GM18526 (cell line): ENCODE measurements around the gene MYO7A.

Experiments used
- POLR2A ChIP-seq: IDR thresholded peaks from 3 replicates; pipeline ENCODE4 v1.6.1; 2011; ENCODE audit not compliant: insufficient read length; ENCODE audit errors: extremely low read depth

Gene MYO7A

GRCh38 chr11:77183431-77183984 is 55.5 kb downstream of the MYO7A start:
- TF ChIP-seq POLR2A: no peak

DNA sequence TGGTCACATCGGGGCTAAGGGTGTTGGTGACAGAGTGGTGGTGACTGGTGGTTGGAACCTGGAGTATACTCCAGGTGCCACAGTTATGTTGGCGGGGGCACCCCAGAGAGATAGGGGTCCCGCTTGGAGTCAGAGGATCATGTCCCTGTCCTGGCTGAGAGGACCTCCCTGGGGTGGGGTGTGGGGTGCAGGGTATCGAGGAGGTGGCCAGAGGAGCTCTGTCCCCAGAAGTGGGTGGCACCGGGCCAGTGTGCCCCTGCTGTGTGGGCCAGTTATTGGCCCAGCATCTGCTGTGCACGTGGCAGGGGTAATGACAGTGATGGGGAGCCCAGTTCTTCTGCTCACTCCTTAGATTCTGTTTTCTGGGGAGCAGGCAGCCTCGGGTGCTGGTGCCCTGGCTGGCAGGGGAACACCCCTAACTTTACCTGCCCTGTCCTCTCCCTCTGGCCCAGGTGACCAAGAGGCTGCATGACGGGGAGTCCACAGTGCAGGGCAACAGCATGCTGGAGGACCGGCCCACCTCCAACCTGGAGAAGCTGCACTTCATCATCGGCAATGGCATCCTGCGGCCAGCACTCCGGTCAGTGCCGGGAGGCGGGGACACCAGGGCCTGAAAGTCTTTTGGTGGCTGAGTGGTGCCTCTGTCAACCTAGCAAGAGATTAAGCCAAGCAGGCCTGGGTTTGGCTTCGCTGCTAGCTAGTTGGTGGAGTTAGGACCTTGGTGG is 56.3 kb downstream of the MYO7A start:
- no peak for TF ChIP-seq POLR2A

GRCh38 chr11:77186302-77186701 is 58.3 kb downstream of the MYO7A start:
- TF ChIP-seq POLR2A: no peak

- no peak for TF ChIP-seq POLR2A
Observed at GRCh38 chr11:77187111-77187750, 59.2 kb downstream of the MYO7A start.

GRCh38 chr11:77187776-77188632 is 60.0 kb downstream of the MYO7A start:
- no peak for TF ChIP-seq POLR2A

- no peak for TF ChIP-seq POLR2A
Observed at GRCh38 chr11:77188633-77189491, 60.8 kb downstream of the MYO7A start.

- TF ChIP-seq POLR2A: no peak
Observed at GRCh38 chr11:77189588-77190210, 61.7 kb downstream of the MYO7A start.

- no peak for TF ChIP-seq POLR2A
Observed at GRCh38 chr11:77190331-77191075, 62.5 kb downstream of the MYO7A start.

DNA sequence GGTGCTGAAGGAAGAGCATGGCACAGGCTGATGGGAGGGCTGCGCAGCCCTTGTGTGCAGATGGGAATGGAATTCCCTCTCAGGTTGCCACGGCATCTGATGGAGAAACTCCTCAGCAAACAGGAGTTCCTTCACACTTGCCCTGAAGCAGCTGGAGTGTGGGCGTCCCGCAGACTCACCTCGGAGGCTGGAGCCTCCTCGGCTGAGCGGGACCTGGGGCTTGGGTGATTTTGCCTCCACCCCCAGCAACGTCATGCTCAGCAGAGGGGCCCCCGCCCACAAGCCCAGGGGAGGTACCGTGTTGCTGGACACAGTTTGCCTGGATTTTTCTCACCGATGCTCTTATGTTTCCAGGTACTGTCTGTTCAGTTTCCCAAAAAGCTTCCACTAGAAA is 63.4 kb downstream of the MYO7A start:
- no peak for TF ChIP-seq POLR2A

DNA sequence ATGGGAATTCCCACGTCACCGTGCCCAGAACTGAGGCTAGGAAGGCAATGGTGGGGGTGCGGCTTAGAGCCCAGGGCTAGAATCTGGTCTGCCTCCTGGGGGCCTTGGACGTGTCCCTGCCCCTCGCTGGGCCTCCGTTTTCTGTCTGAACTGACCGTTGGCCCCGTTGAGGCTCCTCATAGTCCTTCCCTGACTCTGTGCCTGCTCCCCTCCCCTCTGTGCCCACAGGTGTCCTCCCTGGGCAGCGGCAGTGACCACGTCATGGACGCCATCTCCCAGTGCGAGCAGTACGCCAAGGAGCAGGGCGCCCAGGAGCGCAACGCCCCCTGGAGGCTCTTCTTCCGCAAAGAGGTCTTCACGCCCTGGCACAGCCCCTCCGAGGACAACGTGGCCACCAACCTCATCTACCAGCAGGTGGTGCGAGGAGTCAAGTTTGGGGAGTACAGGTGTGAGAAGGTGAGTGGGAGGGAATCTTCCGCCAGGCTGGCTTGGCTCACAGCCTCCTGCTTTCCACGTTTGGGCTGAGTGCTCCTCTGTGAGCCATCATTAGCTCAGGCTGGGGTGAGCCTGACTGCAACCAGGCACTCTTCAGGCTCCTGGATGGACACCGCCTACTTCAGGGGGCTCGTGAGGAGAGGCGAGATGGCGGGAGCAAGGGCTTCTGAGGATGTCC is 63.9 kb downstream of the MYO7A start:
- TF ChIP-seq POLR2A: no peak

DNA sequence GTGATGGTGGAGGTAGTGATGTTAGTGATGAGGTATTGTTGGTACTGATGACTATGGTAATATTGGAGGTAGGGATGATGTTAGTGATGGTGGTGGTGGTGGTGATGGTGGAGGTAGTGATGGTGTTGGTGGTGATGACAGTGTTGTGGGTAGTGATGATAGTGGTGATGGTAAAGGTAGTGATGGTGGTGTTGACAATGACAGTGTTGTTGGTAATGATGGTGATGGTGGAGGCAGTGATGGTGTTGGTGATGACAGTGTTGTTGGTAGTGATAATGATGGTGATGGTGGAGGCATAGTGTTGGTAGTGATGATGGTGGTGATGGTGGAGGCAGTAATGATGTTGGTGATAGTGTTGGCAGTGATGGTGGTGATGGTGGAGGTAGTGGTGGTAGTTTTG is 65.1 kb downstream of the MYO7A start:
- TF ChIP-seq POLR2A: no peak

DNA sequence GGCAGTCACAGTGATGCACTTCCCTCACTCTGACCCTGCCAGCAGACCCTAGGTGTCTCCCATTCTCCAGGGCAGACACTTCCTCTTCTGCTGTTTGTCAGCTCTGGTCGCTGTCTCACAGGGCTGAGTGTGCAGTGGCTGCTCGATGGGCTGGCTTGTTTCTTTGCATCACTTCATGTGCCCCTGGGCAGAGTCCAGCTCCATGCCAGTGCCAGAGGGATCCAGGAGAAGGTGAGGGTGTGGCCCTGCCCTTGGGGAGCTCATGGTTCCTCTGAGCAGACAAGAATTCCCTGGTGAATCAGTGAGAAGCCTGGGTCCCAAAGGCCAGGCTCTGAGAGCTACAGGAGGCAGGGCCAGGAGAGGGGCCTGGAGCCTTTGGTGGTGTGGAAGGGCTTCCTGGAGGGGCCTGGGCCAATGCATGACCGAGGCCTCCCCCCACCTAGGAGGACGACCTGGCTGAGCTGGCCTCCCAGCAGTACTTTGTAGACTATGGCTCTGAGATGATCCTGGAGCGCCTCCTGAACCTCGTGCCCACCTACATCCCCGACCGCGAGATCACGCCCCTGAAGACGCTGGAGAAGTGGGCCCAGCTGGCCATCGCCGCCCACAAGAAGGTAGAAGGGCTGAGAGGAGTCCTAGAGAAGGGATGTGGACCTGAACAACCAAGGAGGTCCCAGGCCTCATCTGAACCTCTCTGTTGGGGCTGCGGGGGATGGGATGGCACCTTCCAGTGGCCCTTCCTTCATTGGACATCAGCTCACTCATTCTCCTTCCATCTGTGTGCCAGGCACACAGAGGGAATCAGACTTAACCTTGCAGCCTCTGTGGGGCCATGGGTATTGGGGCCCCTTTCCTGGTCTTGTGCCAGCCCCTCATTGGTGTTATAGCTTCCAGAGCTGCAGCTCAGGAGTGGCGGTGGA is 66.1 kb downstream of the MYO7A start:
- TF ChIP-seq POLR2A: no peak
